Gastroesophageal sphincter (tissue), 4 donors: ENCODE measurements around the gene AFG1L. TPM values are rescaled to one million over a fixed set of nuclear protein-coding genes. Genes with fewer than 3 reads are reported as not detected.
"Not testable (repeated sequence)": the region's sequence is repeated elsewhere in the genome, so short reads cannot be mapped to it uniquely, and the experiment has no call there.

ENCODE experiments used
- ATAC-seq: fragments of 150-250 bp; one replicate; pipeline ENCODE4 v1.9.1; 2016; ENCODE audit warnings: mild to moderate bottlenecking, moderate library complexity
- H3K27ac ChIP-seq, 4 donors: fragments of 200-600 bp; sonication (generic) in 3 of 4; 1 replicate in 3 of 4; 2 replicates in 1 of 4; pipeline ENCODE4 v1.5.1; 2016 to 2019
- H3K27me3 ChIP-seq: fragments of 200-600 bp; sonication (generic); one replicate; pipeline ENCODE4 v1.5.1; 2019
- H3K36me3 ChIP-seq, 2 donors: fragments of 200-600 bp; sonication (generic); one replicate each; pipeline ENCODE4 v1.5.1; 2019; ENCODE audit warnings: control low read depth in 1 of 2
- H3K4me1 ChIP-seq, 3 donors: fragments of 200-600 bp; sonication (generic); 1 replicate in 2 of 3; 2 replicates in 1 of 3; pipeline ENCODE4 v1.5.1; 2016 to 2019; ENCODE audit warnings: control low read depth in 2 of 3
- H3K4me3 ChIP-seq, 2 donors: fragments of 200-600 bp; sonication (generic); one replicate each; pipeline ENCODE4 v1.5.1; 2019; ENCODE audit warnings: mild to moderate bottlenecking in 1 of 2, moderate library complexity in 1 of 2
- H3K9me3 ChIP-seq, 3 donors: fragments of 200-600 bp; sonication (generic); one replicate each; pipeline ENCODE4 v1.5.1; 2017 to 2019; ENCODE audit warnings: control low read depth in 2 of 3
- CTCF ChIP-seq, 4 experiments: fragments of 200-600 bp in 2 of 4; fragments of 450-650 bp in 2 of 4; sonication (generic) in 1 of 4; IDR thresholded peaks; one replicate each; pipeline ENCODE4 v1.5.1; 2017 to 2019; ENCODE audit warnings: antibody characterized with exemption in 4 of 4, mild to moderate bottlenecking in 2 of 4, moderate library complexity in 2 of 4
- EP300 ChIP-seq: sonication (generic); formaldehyde crosslinking; IDR thresholded peaks from one replicate; pipeline ENCODE4 v1.6.1; 2017; ENCODE audit warnings: antibody characterized with exemption, mild to moderate bottlenecking
- POLR2A ChIP-seq, 2 donors: fragments of 450-650 bp; IDR thresholded peaks; one replicate each; pipeline ENCODE4 v1.6.1; 2017; ENCODE audit warnings: antibody characterized with exemption in 2 of 2, mild to moderate bottlenecking in 2 of 2, moderate library complexity in 1 of 2
- POLR2AphosphoS5 ChIP-seq: sonication (generic); formaldehyde crosslinking; IDR thresholded peaks from one replicate; pipeline ENCODE4 v1.6.1; 2017; ENCODE audit warnings: antibody characterized with exemption
- WGBS, 2 donors: methylation state at CpG; one replicate each; pipeline ENCODE4 v1.1.5; 2018; ENCODE audit warnings: low coverage in 1 of 2; 5-methylcytosine and 5-hydroxymethylcytosine counted together
- total RNA-seq, 4 donors: library from RNA; depleted of rRNA; stranded (reverse); fragments of >200 nt; gene quantifications; one replicate each; pipeline ENCODE4 v1.1.0, GENCODE V29; 2016

The AFG1L gene
- total RNA-seq, 4 donors from 2014 or later: 1.6 to 7.6 (median 5.7) TPM

GRCh38 chr6:108448481-108448880 is 153.6 kb downstream of the AFG1L start:
- TF ChIP-seq POLR2A (IDR thresholded peaks at IDR 0.05) (no peak), CTCF (IDR thresholded peaks at IDR 0.05) (no peak), EP300 (no peak), POLR2AphosphoS5 (no peak)
- Histone ChIP-seq H3K27ac (no peak overlapping the region), H3K4me3 (no peak overlapping the region), H3K27me3 (no peaks in the 10 kb centered on the region), H3K4me1 (no peaks in the 10 kb centered on the region), H3K9me3 (no peaks in the 10 kb centered on the region), H3K36me3 (no peaks in the 10 kb centered on the region)
- no peak for ATAC-seq
- WGBS, 2 donors: 100% methylated on average over 1 of the region's 1 CpG

- not testable (repeated sequence) for H3K27ac ChIP-seq, H3K9me3 ChIP-seq, H3K4me3 ChIP-seq, H3K27me3 ChIP-seq, ATAC-seq, H3K36me3 ChIP-seq, H3K4me1 ChIP-seq
- WGBS, 2 donors: no CpG with 5 or more reads among the region's 1 CpG
These were observed 154.9 kb downstream of the AFG1L start for GRCh38 chr6:108449717-108450116.

- Histone ChIP-seq H3K27me3 (no peaks in the 10 kb centered on the region), H3K27ac (no peak overlapping the region), H3K4me1 (no peaks in the 10 kb centered on the region), H3K36me3 (no peaks in the 10 kb centered on the region), H3K4me3 (no peak overlapping the region), H3K9me3 (no peaks in the 10 kb centered on the region)
- no peak for ATAC-seq
- WGBS, 2 donors: 87 to 100% methylated on average over 1 to 3 of the region's 8 CpGs
- TF ChIP-seq CTCF (IDR thresholded peaks at IDR 0.05): no peak
- TF ChIP-seq EP300: no peak
- TF ChIP-seq POLR2A (IDR thresholded peaks at IDR 0.05): no peak
- no peak for TF ChIP-seq POLR2AphosphoS5
These were observed 157.0 kb downstream of the AFG1L start for GRCh38 chr6:108451816-108452215.

- ATAC-seq: no peak
- Histone ChIP-seq H3K4me3 (no peak overlapping the region), H3K36me3 (no peaks in the 10 kb centered on the region), H3K27ac (peak overlapping the region in 2 of 4 donors; percentile 31 to 41), H3K9me3 (no peaks in the 10 kb centered on the region), H3K27me3 (no peaks in the 10 kb centered on the region), H3K4me1 (no peaks in the 10 kb centered on the region)
- TF ChIP-seq EP300 (no peak), POLR2A (IDR thresholded peaks at IDR 0.05) (no peak), POLR2AphosphoS5 (no peak), CTCF (IDR thresholded peaks at IDR 0.05) (no peak)
- WGBS, 2 donors: 54% methylated on average over 2 to 4 of the region's 4 CpGs
These were observed 157.9 kb downstream of the AFG1L start for GRCh38 chr6:108452711-108453195.

GRCh38 chr6:108453601-108454185 is 158.8 kb downstream of the AFG1L start:
- 29 to 43% methylated on average over 2 to 3 of the region's 3 CpGs for WGBS, 2 donors
- H3K27ac ChIP-seq: no peak overlapping the region
- ATAC-seq: no peak
- H3K9me3 ChIP-seq: no peaks in the 10 kb centered on the region
- H3K4me3 ChIP-seq: no peak overlapping the region
- H3K4me1 ChIP-seq: no peaks in the 10 kb centered on the region
- no peak for TF ChIP-seq POLR2A (IDR thresholded peaks at IDR 0.05)
- TF ChIP-seq EP300: no peak
- TF ChIP-seq POLR2AphosphoS5: no peak
- no peak for TF ChIP-seq CTCF (IDR thresholded peaks at IDR 0.05)
- no peaks in the 10 kb centered on the region for H3K27me3 ChIP-seq
- no peaks in the 10 kb centered on the region for H3K36me3 ChIP-seq
